Putamen (tissue), 1 donor: ENCODE data around the gene MAST4.

ENCODE experiments used
- DNase-seq: peaks from one replicate; pipeline ENCODE4 v3.0.0-alpha.2; 2016; ENCODE audit warnings: low spot score

The MAST4 gene

DNA sequence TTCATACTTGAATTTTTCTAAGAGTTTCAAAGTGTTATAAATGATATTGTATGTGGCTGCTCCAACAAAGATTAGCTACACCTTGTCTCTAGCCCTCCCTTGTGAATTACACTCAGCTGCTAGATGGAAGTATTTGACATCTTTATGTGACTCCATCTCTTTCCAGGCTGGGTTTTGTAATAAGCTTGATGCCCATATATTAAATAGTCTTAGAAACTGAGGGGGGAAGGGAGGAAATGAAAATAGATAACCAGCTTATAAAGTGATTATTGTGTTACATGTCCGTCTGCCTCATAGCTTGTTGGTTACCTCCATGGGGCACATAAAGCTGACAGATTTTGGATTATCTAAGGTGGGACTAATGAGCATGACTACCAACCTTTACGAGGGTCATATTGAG, 537.0 kb downstream of the MAST4 start:
- no peak for DNase-seq

DNA sequence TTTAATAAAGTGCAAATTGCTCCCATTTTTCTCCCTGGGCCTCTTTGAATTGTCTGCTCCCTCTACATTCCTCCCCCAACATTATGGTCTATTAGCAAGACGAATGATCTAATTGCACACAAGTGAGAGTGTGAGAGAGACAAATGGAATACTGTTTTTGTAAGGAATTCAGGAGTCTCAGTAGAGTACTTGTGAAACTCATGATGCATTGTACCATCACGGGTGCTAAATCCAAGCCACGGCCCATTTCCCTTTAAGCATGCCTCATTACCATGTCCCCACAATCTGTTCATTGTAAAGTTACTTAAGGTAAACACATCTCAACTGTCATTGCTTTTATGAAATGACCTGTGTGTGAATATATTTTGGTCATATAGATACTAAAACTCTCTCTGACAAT, 537.6 kb downstream of the MAST4 start:
- DNase-seq, result no peak

DNA sequence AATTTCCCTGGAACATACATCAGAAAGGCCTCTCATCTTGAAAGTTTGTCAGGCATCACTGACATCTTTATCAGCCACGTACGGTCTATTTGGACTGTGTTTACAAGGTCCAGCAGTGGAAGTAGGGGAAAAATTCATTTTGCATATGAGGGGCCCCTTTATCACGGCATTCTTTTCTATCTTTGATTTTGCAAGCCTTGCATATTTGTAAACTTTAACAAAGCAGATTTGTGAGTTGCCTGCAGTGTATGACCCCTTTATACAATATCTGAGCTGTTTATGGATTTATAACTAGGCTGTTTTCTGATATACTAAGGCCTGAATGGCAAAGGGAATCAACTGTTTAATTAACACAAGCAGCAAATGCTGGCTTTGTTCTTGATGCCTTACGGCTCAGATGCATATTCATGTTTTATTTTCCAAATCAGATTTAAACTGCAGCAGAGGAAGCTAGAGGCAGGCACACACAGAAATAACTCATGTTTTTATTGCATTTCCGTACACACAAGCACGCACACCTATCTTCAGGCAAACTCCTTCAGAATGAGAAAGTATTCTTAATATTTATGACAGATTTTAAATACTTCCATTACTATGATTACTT, 539.3 kb downstream of the MAST4 start:
- DNase-seq, result no peak

GRCh38 chr5:67139030-67139429, 542.8 kb downstream of the MAST4 start:
- DNase-seq, result no peak

- no peak for DNase-seq
Measured at GRCh38 chr5:67140413-67140812, 544.2 kb downstream of the MAST4 start.

- no peak for DNase-seq
Measured at GRCh38 chr5:67141644-67142043, 545.5 kb downstream of the MAST4 start.

DNA sequence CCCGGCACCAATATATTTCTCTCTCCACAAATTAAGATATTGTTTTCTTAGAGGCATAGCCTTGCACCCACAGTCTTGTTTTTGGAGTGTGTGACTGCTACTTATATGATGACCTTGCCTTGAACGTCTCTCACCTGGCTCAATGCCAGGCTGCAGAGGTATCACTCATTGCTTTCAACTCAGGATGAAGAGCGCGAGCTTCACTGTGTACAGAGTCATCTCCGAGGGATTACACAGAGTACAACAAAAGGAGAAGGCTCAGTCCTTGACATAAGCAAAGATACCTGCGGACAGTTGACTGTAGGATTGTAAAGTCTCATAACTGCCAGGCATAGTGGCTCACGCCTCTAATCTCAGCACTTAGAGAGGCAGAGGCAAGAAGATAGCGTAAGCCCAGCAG, 546.6 kb downstream of the MAST4 start:
- DNase-seq, result no peak

DNA sequence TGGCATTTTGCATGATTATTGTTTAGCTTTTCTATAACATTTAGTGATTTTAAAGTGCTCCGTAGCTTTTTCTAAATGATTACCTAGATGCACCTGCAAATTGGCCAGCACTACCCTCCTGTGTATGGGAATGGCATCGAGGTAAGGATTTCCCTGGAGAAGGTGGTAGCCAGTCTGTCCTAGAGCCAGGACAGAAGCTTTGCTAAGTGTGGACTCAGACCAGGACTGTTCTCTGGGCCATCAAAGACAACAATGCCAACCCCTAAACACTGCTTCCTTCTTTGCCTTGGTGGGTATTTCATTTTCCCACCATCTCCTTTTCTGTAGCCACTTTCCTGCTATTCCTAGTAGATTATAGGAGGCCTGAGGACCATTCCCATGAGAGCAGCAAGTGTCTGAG, 547.4 kb downstream of the MAST4 start:
- no peak for DNase-seq

GRCh38 chr5:67144183-67144639, 548.0 kb downstream of the MAST4 start:
- no peak for DNase-seq

GRCh38 chr5:67146574-67146973, 550.4 kb downstream of the MAST4 start:
- DNase-seq, result no peak

- DNase-seq, result no peak
Measured at GRCh38 chr5:67146981-67147380, 550.8 kb downstream of the MAST4 start.

DNA sequence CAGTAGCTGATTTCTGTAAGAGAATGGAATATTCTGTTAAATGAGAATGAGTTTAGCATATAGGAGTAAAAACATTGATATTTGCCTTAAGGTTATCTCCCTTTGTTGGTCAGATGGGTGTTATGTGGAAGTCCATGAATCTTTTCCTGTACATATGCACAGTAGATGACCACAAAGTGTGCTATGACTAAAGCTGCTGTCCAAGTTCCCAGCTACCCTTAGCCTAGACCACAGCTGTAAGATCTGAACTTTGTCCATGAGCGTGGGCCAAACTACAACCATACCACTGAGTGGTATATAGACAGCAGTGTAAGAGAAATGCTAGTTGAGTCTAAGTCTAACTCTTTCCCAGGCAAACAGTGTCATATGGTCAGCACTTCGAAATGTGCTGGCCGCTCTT, 551.6 kb downstream of the MAST4 start:
- DNase-seq, result no peak

- no peak for DNase-seq
Measured at GRCh38 chr5:67149057-67149950, 553.1 kb downstream of the MAST4 start.

- DNase-seq, result no peak
Measured at GRCh38 chr5:67149951-67150523, 553.8 kb downstream of the MAST4 start.

- no peak for DNase-seq
Measured at GRCh38 chr5:67152400-67152799, 556.2 kb downstream of the MAST4 start.

GRCh38 chr5:67153292-67153691, 557.1 kb downstream of the MAST4 start:
- no peak for DNase-seq

DNA sequence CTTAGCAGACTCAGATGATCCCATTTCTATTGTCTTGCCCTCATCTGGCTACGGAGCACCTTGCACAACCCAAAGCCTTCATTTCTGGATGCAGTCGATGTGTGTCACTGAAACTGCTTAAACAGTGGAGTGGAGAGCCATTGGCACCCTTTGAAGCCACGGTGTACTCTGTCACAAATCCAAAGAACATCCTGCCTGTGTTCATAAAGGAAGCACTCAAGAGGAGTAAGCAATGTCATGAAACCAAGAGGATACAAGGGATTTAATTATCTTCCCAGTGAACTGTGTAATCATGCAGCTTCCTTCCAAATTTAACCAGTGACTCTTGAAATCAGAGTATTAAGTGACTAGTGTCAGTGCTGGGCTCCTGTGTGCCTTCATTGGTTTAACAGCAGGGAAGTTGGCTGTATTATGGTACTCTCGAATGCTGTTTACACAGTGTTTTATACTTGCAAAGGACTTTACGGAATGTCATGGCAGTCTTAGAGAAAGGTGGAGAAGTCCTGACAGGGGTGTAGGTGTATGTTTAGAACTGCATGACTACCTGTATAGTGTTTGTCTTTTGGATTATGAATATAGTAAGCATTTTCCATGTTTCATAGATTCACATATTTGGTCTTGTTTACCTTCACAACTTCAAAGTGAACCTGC, 558.5 kb downstream of the MAST4 start:
- DNase-seq, result no peak

GRCh38 chr5:67156976-67157583, 560.9 kb downstream of the MAST4 start:
- no peak for DNase-seq

GRCh38 chr5:67160272-67160671, 564.1 kb downstream of the MAST4 start:
- no peak for DNase-seq

DNA sequence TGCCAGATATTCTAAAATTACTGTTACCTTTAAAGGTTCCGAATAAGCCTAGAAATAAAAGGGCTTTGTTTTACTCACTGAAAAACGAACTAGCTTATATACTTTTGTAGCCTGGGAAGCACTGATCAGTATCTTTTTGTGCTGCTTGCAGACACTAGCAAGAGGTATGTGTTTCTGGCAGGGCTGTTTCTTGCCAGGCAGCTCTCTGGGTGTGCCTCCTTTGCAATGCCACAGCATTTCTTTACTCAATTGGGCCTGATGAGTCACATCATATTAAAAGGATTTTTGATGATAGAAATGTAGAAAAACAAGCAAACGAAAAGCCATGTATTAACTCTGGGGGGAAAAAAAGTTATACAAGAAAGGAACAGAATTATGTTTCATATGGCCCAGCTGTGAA, 564.8 kb downstream of the MAST4 start:
- no peak for DNase-seq

GRCh38 chr5:67161767-67162166, 565.6 kb downstream of the MAST4 start:
- DNase-seq, result no peak

- DNase-seq, result no peak
Measured at GRCh38 chr5:67163231-67163756, 567.1 kb downstream of the MAST4 start.
